Vagina (tissue), 2 donors: Measurements from ENCODE around the gene CORO2B.

Experiments used
- CTCF ChIP-seq, 3 experiments: fragments of 450-650 bp in 2 of 3; fragments of 200-600 bp in 1 of 3; sonication (generic) in 1 of 3; IDR thresholded peaks; one replicate each; pipeline ENCODE4 v1.5.1; 2017 to 2019; ENCODE audit warnings: antibody characterized with exemption in 3 of 3, mild to moderate bottlenecking in 2 of 3, moderate library complexity in 2 of 3
- POLR2A ChIP-seq, 2 donors: fragments of 450-650 bp; IDR thresholded peaks; one replicate each; pipeline ENCODE4 v1.6.1; 2017; ENCODE audit warnings: antibody characterized with exemption in 2 of 2, mild to moderate bottlenecking in 2 of 2, moderate library complexity in 2 of 2
- POLR2AphosphoS5 ChIP-seq, 2 donors: sonication (generic); formaldehyde crosslinking; IDR thresholded peaks; one replicate each; pipeline ENCODE4 v1.9.0; 2017; ENCODE audit warnings: antibody characterized with exemption in 2 of 2, mild to moderate bottlenecking in 2 of 2, low read depth in 1 of 2; ENCODE audit not compliant: insufficient read depth in 1 of 2

GRCh38 chr15:68592054-68592453 is 13.3 kb downstream of the CORO2B start:
- no peak for TF ChIP-seq POLR2AphosphoS5 (IDR thresholded peaks at IDR 0.05; ENCODE audit: insufficient read depth in 1 of 2, low read depth in 1 of 2)
- no peak for TF ChIP-seq POLR2A (IDR thresholded peaks at IDR 0.05)
- TF ChIP-seq CTCF (IDR thresholded peaks at IDR 0.05) = no peak
